Stimulated activated naive CD4-positive, alpha-beta T cell (primary cell): Measurements from ENCODE around the gene OPTN.
"Not testable (repeated sequence)": the region's sequence is repeated elsewhere in the genome, so short reads cannot be mapped to it uniquely, and the experiment has no call there.

ENCODE experiments used
- DNase-seq, 6 experiments: peaks; one replicate each; lab custom pipeline; 2025; lab: John Stamatoyannopoulos, UW

OPTN gene

DNA sequence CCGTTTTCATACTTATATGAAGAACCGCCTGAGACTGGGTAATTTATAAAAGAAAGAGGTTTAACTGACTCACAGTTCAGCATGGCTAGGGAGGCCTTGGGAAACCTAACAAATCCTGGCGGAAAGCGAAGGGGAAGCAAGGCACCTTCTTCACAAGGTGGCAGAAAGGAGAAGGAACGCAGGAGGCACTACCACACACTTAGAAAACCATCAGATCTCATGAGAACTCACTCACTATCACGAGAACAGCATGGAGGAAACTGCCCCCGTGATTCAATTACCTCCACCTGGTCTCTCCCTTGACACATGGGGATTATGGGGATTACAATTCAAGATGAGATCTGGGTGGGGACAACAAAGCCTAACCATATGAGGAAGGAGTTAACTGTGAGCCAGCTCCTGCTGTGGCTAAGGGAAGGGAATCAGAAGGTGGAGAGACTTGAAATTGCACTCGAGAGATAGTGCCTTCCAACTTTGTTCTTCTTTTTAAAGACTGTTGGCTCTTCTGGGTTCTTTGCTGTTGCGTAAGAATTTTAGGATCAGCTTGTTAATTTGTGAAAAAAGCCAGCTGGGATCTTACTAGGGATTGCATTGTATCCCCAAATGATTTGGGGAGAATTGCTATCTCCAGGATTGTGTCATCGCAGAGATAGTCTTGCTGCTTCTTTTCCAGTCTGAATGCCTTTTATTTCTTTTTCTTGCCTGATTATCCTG, 21.0 kb downstream of the OPTN start:
- DNase-seq: no peak

- DNase-seq: no peak
Measured at GRCh38 chr10:13121500-13121854, 21.5 kb downstream of the OPTN start.

DNA sequence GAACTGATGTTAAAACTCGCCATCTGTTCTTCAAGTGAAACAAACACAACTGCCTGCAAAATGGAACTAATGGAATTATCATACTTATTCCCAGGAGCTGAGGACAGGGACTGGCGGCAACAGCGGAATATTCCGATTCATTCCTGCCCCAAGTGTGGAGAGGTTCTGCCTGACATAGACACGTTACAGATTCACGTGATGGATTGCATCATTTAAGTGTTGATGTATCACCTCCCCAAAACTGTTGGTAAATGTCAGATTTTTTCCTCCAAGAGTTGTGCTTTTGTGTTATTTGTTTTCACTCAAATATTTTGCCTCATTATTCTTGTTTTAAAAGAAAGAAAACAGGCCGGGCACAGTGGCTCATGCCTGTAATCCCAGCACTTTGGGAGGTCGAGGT, 36.7 kb downstream of the OPTN start:
- no peak for DNase-seq

GRCh38 chr10:13139150-13139549, 39.2 kb downstream of the OPTN start:
- DNase-seq: no peak

- no peak for DNase-seq
Measured at GRCh38 chr10:13139676-13140075, 39.7 kb downstream of the OPTN start.

- DNase-seq: no peak
Measured at GRCh38 chr10:13140627-13141190, 40.7 kb downstream of the OPTN start.

DNA sequence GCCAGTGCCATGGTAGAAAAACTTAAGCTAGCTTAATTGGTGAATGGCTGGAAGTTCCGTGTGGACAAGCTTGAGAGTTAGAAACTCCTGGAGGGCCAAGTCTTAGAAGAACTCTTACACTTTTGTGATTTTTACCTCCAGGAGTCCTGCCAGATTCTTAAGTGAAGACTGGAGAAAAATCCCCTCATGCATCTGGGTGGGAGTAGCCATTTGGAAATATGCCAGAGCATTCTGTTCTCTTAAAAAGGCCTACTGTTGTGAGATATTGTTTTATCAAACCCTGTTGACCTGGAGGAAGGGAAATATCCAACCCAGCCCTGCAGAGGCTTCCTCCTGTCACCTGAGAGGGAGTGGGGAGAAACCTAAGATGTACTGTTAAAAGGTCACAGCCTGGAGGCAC, 43.8 kb downstream of the OPTN start:
- DNase-seq: no peak

- no peak for DNase-seq
Measured at GRCh38 chr10:13144814-13145213, 44.9 kb downstream of the OPTN start.

DNA sequence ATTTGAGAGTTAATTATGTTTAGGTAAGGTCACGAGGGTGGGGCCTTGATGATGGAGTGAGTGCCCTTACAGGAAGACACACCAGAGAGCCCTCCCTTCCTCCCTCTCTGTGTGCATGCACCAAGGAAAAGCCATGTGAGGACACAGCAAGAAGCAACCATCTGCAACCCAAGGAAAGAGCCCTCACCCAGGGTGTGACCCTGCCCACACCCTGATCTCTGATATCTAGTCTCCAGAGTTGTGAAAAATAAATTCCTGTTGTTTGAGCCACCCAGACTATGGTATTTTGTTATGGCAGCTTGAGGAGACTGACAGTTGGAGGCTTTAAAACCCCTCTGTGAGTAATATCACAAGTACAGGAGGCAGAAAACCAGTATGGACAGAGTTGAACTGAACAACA, 46.4 kb downstream of the OPTN start:
- no peak for DNase-seq

GRCh38 chr10:13147161-13147560, 47.2 kb downstream of the OPTN start:
- DNase-seq: no peak

- DNase-seq: no peak
Measured at GRCh38 chr10:13152296-13152695, 52.3 kb downstream of the OPTN start.

DNA sequence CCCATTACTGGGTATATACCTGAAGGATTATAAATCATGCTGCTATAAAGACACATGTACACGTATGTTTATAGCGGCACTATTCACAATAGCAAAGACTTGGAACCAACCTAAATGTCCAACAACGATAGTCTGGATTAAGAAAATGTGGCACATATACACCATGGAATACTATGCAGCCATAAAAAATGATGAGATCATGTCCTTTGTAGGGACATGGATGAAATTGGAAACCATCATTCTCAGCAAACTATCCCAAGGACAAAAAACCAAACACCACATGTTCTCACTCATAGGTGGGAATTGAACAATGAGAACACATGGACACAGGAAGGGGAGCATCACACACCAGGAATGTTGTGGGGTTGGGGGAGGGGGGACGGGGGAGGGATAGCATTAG, 55.9 kb downstream of the OPTN start:
- not testable (repeated sequence) for DNase-seq

- peak in 2 of 6 experiments; percentile 4 to 11 for DNase-seq
Measured at GRCh38 chr10:13158401-13158800, 58.4 kb downstream of the OPTN start.

GRCh38 chr10:13160934-13161856, 61.2 kb downstream of the OPTN start, which contains the start of gene MCM10:
Gene MCM10 (plus strand): TSS chr10:13161558. CDS start chr10:13164203, 2,645 bp downstream.
- DNase-seq: peak; percentile 94 to 97 (median 94)

DNA sequence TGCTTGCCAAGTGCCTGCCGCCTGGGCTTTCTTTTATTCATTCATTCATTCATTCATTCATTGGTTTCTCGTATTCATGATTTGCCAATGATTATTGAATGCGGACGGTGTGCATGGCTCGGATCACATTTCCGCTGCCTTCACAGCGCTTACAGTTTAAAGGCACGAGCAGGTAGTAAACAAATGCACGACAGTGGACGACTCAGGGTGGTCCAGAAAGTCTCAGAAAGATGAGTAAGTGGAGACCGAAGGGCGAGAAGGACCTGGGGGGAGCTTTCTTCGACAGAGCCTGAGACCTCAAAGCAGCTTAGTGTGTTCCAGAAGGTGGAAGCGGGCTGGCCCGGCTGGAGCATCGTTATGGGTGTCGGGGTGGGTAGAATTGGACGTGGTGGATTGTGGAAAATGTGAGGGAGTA, 61.9 kb downstream of the OPTN start:
- DNase-seq: no peak

GRCh38 chr10:13163859-13164258, 63.9 kb downstream of the OPTN start:
- no peak for DNase-seq

DNA sequence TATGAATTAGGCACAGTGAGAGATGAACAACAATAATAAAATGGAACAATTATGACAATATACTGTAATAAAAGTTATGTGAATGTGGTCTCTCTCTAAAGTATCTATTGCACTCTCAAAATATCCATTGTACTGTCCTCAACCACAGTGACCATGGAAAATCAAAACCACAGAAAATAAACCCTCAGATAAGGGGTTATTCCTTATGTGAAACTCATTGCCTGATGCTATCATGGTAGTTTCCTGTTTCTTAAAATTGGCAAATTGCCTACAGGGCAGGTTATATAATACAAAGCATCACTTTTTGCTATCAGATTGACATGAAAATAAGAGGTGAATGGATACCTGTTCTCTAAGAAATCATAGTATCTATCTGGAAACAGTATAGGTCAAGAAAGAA, 65.2 kb downstream of the OPTN start:
- no peak for DNase-seq

- no peak for DNase-seq
Measured at GRCh38 chr10:13167568-13167967, 67.6 kb downstream of the OPTN start.

- no peak for DNase-seq
Measured at GRCh38 chr10:13168781-13169180, 68.8 kb downstream of the OPTN start.

DNA sequence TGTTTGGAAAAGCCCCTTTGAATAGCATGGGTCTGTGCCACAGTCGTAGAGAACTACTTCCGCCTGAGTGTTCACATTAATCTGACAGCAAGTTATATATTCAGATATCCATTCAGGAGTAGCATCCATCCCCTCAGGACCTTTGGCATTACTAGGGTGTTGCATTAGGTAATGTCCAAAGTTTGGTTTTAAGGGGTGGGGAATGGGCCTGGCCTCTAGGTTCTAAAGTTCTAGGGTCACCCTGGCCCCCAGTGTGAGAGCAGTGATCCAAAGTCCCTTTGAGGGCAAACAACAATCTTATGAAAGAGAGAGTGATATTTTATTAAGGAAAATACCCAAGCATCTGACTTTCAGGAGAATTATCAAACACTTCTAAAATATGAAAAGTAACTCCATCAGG, 73.7 kb downstream of the OPTN start:
- DNase-seq: no peak

DNA sequence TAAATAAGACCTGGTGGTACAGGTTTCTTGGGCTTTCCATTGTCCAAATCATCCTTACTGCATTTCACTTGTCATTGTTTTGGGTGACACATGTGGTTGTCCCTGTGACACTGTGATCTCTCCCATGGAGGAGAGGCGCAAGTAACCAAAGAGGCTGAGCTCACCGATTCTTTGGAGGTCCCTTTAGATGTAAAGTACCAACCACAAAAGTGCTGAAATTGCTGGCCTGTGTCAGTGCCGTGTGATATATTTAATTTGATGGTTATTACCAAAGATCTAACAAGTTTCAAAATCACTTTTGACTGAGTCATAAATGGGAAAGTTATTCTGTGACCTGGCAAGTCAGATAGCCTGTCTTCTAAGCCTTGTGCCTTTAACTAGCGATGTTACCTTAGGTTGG, 80.8 kb downstream of the OPTN start:
- DNase-seq: no peak

DNA sequence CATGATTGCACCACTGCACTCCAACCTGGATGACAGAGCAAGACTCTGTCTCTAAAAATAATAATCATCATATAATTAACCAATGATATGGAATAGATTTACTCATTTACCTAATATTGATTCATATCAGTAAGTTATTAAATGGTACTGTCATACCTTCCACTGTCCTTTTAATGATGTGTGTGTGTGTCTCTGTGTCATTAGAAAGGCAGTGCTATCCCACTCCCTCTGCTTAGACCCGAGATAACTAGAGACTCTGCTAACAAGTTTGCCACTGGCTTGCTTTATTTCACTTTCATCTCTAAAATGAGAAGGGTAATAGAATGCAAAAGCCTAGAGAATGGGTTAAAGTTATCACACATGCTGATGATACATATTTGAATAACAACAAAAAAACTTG, 82.5 kb downstream of the OPTN start:
- DNase-seq: no peak

DNA sequence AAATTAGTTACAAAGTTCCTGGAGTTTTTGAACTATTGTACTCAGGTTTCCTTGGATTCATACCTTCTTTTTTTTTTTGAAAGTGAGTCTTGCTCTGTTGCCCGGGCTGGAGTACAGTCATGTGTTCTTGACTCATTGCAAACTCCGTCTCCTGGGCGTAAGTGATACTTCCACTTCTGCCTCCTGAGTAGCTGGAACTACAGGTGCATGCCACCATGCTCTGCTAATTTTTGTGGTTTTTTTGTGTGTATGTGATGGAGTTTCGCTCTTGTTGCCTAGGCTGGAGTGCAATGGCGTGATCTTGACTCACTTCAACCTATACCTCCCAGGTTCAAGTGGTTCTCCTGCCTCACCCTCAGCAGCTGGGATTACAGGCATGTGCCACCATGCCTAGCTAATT, 83.7 kb downstream of the OPTN start:
- DNase-seq: no peak
